Upper lobe of left lung (tissue), 6 donors: ENCODE data around the gene CHORDC1. TPM values are rescaled to one million over a fixed set of nuclear protein-coding genes. Genes with fewer than 3 reads are reported as not detected.

Experiments
- ATAC-seq, 2 donors: fragments of 200-7000 bp; cut with Tn5 transposase; one replicate each; pipeline ENCODE4 v1.9.1; 2022; ENCODE audit warnings: mild to moderate bottlenecking in 2 of 2, moderate library complexity in 2 of 2; ENCODE audit not compliant: low FRiP score in 2 of 2
- DNase-seq, 2 donors: peaks; one replicate each; pipeline ENCODE4 v3.0.0-alpha.2; 2019 to 2020
- H3K27ac ChIP-seq, 4 donors: fragments of 200-600 bp; sonication (generic); one replicate each; pipeline ENCODE4 v1.5.1; 2016 to 2019
- H3K27me3 ChIP-seq, 4 donors: fragments of 200-600 bp; sonication (generic); one replicate each; pipeline ENCODE4 v1.5.1; 2017 to 2019
- H3K36me3 ChIP-seq, 4 donors: fragments of 200-600 bp; sonication (generic); one replicate each; pipeline ENCODE4 v1.5.1; 2016 to 2019
- H3K4me1 ChIP-seq, 4 donors: fragments of 200-600 bp; sonication (generic); one replicate each; pipeline ENCODE4 v1.5.1; 2018 to 2019
- H3K4me3 ChIP-seq, 4 donors: fragments of 200-600 bp; sonication (generic); one replicate each; pipeline ENCODE4 v1.5.1; 2017 to 2019; ENCODE audit warnings: mild to moderate bottlenecking in 2 of 4, moderate library complexity in 1 of 4
- H3K9me3 ChIP-seq, 4 donors: fragments of 200-600 bp; sonication (generic); one replicate each; pipeline ENCODE4 v1.5.1; 2018 to 2019
- CTCF ChIP-seq, 6 experiments: fragments of 450-650 bp in 4 of 6; fragments of 200-600 bp in 2 of 6; sonication (generic) in 2 of 6; IDR thresholded peaks; one replicate each; pipeline ENCODE4 v1.5.1; 2016 to 2019; ENCODE audit warnings: antibody characterized with exemption in 6 of 6
- EP300 ChIP-seq, 4 donors: sonication (generic); formaldehyde crosslinking; IDR thresholded peaks; one replicate each; pipeline ENCODE4 v1.5.1; 2017; ENCODE audit warnings: antibody characterized with exemption in 4 of 4, control low read depth in 2 of 4
- POLR2A ChIP-seq, 4 donors: fragments of 450-650 bp; IDR thresholded peaks; one replicate each; pipeline ENCODE4 v1.5.1; 2016 to 2017; ENCODE audit warnings: antibody characterized with exemption in 4 of 4, mild to moderate bottlenecking in 2 of 4
- POLR2AphosphoS5 ChIP-seq, 2 donors: sonication (generic); formaldehyde crosslinking; IDR thresholded peaks; one replicate each; pipeline ENCODE4 v1.5.1; 2017; ENCODE audit warnings: antibody characterized with exemption in 2 of 2
- WGBS, 2 donors: methylation state at CpG; one replicate each; pipeline ENCODE4 v1.1.5; 2017 to 2018; 5-methylcytosine and 5-hydroxymethylcytosine counted together
- total RNA-seq, 6 donors: library from RNA; depleted of rRNA in 4 of 6; stranded (reverse); fragments of >200 nt in 4 of 6; gene quantifications; one replicate each; pipeline versions ENCODE4 v1.1.0 to v1.2.1, GENCODE V29; 2016 to 2021
- donor health status: DM: no; HTN: no; CAD: no; lungs with moderate emphysema.
- donor health status: DM: no; HTN: yes; CAD: no; lungs with severe emphysema.

CHORDC1 gene
- total RNA-seq, 6 donors from 2014 or later = 12.8 to 47.4 (median 32.9) TPM

DNA sequence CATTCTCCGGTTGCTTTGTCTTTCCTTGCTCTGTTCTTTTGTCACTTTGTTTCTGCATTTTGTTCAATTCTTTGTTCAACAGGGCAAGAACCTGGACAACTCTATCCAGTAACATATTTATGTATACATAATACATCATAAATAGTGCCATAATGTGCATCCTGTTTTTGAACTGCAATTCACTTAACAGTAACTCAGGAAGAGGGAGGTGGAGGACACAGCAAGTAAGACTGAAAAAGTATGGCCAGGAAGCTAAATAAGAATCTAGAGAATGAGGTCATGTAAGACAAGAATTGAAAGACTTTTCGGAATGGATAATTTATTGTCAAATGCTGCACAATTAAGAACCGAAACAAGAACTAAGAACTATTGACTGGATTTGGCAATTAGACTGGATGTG lies 29.2 kb upstream of the CHORDC1 start:
- no peaks in the 10 kb centered on the region for H3K4me1 ChIP-seq
- no peak for ATAC-seq
- no peaks in the 10 kb centered on the region for H3K36me3 ChIP-seq
- no peaks in the 10 kb centered on the region for H3K9me3 ChIP-seq
- no peaks in the 10 kb centered on the region for H3K27me3 ChIP-seq
- H3K27ac ChIP-seq = no peak overlapping the region
- 64 to 65% methylated on average over 3 of the region's 3 CpGs for WGBS, 2 donors
- no peak for TF ChIP-seq POLR2A (IDR thresholded peaks at IDR 0.05)
- TF ChIP-seq POLR2AphosphoS5 (IDR thresholded peaks at IDR 0.05) = no peak
- H3K4me3 ChIP-seq = no peak overlapping the region
- DNase-seq = no peak

GRCh38 chr11:90251599-90251998 lies 28.8 kb upstream of the CHORDC1 start:
- DNase-seq (no peak), ATAC-seq (no peak)
- TF ChIP-seq EP300 (IDR thresholded peaks at IDR 0.05) = no peak
- TF ChIP-seq POLR2AphosphoS5 (IDR thresholded peaks at IDR 0.05) = no peak
- TF ChIP-seq CTCF (IDR thresholded peaks at IDR 0.05) = no peak
- no peak for TF ChIP-seq POLR2A (IDR thresholded peaks at IDR 0.05)
- 56 to 75% methylated on average over 2 of the region's 2 CpGs for WGBS, 2 donors
- Histone ChIP-seq H3K4me1 (no peaks in the 10 kb centered on the region), H3K4me3 (no peak overlapping the region), H3K27me3 (no peaks in the 10 kb centered on the region), H3K9me3 (no peaks in the 10 kb centered on the region), H3K36me3 (no peaks in the 10 kb centered on the region), H3K27ac (no peak overlapping the region)

DNA sequence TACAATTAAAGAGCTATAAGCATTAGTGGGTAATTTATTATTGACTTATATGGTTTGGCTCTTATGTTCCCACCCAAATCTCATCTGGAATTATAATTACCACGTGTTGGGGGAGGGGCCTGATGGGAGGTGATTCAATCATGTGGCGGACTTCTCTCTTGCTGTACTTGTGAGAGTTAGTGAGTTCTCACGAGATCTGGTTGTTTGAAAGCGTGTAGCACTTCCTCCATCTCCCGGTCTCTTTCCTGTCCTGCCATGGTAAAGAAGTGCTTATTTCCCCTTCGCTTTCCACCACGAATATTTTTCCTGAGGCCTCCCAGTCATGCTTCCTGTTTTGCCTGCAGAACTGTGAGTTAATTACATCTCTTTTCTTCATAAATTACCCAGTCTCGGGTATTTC lies 28.1 kb upstream of the CHORDC1 start:
- DNase-seq (no peak), ATAC-seq (no peak)

DNA sequence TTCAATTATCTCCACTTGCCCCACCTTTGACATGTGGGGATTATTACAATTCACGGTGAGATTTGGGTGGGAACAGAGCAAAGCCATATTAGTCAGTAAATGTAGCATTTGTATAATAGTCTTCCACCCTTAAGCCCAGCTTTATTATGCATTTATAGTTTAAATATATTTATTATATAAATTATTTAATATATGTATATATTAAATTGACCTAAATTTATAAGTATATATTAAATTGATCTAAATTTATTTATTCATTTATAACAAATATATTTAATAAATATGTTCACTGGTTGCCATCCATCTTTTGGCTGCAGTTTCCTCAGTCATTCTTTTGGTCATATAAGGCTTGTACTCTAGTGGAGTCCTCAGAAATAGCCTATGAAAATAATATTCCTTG lies 23.6 kb upstream of the CHORDC1 start:
- H3K9me3 ChIP-seq = no peaks in the 10 kb centered on the region
- WGBS, 2 donors = 90 to 97% methylated on average over 1 of the region's 1 CpG
- no peak overlapping the region for H3K27ac ChIP-seq
- ATAC-seq (no peak), DNase-seq (no peak)
- H3K4me1 ChIP-seq = no peaks in the 10 kb centered on the region
- no peaks in the 10 kb centered on the region for H3K36me3 ChIP-seq
- no peak overlapping the region for H3K4me3 ChIP-seq
- H3K27me3 ChIP-seq = no peaks in the 10 kb centered on the region
- TF ChIP-seq POLR2AphosphoS5 (IDR thresholded peaks at IDR 0.05) = no peak
- no peak for TF ChIP-seq EP300 (IDR thresholded peaks at IDR 0.05)
- TF ChIP-seq POLR2A (IDR thresholded peaks at IDR 0.05) = no peak
- TF ChIP-seq CTCF (IDR thresholded peaks at IDR 0.05) = no peak

More for the DNA sequence above, 28.1 kb upstream of the CHORDC1 start:
- no peaks in the 10 kb centered on the region for H3K27me3 ChIP-seq
- no peaks in the 10 kb centered on the region for H3K36me3 ChIP-seq
- no peak overlapping the region for H3K27ac ChIP-seq
- 41 to 55% methylated on average over 8 of the region's 8 CpGs for WGBS, 2 donors
- no peaks in the 10 kb centered on the region for H3K9me3 ChIP-seq
- H3K4me1 ChIP-seq = no peaks in the 10 kb centered on the region
- TF ChIP-seq CTCF (IDR thresholded peaks at IDR 0.05) (no peak), EP300 (IDR thresholded peaks at IDR 0.05) (no peak), POLR2A (IDR thresholded peaks at IDR 0.05) (no peak), POLR2AphosphoS5 (IDR thresholded peaks at IDR 0.05) (no peak)
- H3K4me3 ChIP-seq = no peak overlapping the region

GRCh38 chr11:90243534-90243933 lies 20.7 kb upstream of the CHORDC1 start:
- TF ChIP-seq POLR2AphosphoS5 (IDR thresholded peaks at IDR 0.05) = no peak
- TF ChIP-seq CTCF (IDR thresholded peaks at IDR 0.05) = no peak
- no peak for TF ChIP-seq EP300 (IDR thresholded peaks at IDR 0.05)
- TF ChIP-seq POLR2A (IDR thresholded peaks at IDR 0.05) = no peak

More at GRCh38 chr11:90243534-90243933, 20.7 kb upstream of the CHORDC1 start:
- Histone ChIP-seq H3K27ac (no peak overlapping the region), H3K36me3 (no peaks in the 10 kb centered on the region), H3K4me3 (no peak overlapping the region), H3K9me3 (no peaks in the 10 kb centered on the region), H3K27me3 (no peaks in the 10 kb centered on the region), H3K4me1 (no peaks in the 10 kb centered on the region)
- 100% methylated on average over 1 of the region's 1 CpG for WGBS, 2 donors
- DNase-seq = no peak
- no peak for ATAC-seq
